GM12891 (cell line): ENCODE measurements around the gene UNC50.

Source experiments
- PAX5 ChIP-seq: IDR thresholded peaks from 2 replicates; pipeline ENCODE4 v1.6.1; 2011; ENCODE audit warnings: low read length, moderate library complexity, mild to moderate bottlenecking; ENCODE audit not compliant: insufficient read depth, severe bottlenecking
- POLR2A ChIP-seq: IDR thresholded peaks from 2 replicates; pipeline ENCODE4 v1.6.1; 2011; ENCODE audit warnings: low read depth, low read length, control low read depth
- POLR2AphosphoS5 ChIP-seq: IDR thresholded peaks from 2 replicates; pipeline ENCODE4 v1.6.1; 2011; ENCODE audit warnings: low read depth, low read length, control low read depth
- POU2F2 ChIP-seq: IDR thresholded peaks from 2 replicates; pipeline ENCODE4 v1.6.1; 2011; ENCODE audit warnings: low read depth, mild to moderate bottlenecking, control low read depth, low read length, moderate library complexity
- SPI1 ChIP-seq: IDR thresholded peaks from 2 replicates; pipeline ENCODE4 v1.6.1; 2011; ENCODE audit warnings: low read depth, low read length, control low read depth
- TAF1 ChIP-seq: IDR thresholded peaks from 2 replicates; pipeline ENCODE4 v1.6.1; 2011; ENCODE audit warnings: low read depth, low read length, control low read depth

DNA sequence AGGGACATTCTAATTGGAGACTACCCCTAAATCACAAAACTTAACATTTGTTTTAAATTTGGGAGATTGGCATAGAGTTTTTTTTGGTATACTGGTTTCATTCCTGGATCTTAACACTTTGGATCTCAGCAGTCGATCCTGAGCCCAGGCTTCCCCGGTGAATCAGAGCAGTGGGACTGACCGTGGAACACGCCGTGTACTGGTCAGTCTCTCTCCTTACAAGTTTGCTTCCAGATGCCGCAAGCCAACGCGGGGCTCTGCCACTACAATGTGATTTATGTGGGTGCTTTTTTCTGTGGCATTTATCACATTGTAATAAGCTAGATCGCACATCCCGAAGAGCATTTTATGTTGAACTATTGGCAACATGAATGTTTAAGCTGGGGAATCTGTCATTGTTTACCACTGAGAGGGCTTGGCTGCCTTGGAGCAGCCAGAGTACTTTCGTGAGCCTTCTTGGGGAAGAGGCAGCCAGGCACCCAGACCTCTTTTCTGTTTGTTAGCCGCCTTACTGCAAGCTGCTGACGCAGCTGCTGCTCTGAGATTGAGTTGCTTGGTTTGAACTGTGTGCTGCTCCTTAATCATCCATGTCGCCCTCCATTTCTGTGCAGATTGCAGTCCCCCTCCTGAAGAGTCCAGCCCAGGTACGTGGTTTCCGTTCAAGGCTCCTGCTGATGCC lies 49.4 kb upstream of the UNC50 start:
- no peak for TF ChIP-seq POLR2A
- no peak for TF ChIP-seq POLR2AphosphoS5
- no peak for TF ChIP-seq TAF1
- TF ChIP-seq SPI1 = no peak
- no peak for TF ChIP-seq PAX5
- no peak for TF ChIP-seq POU2F2
